ENCODE data around the gene BCL2L11. TPM values are rescaled to one million over a fixed set of nuclear protein-coding genes. Genes with fewer than 3 reads are reported as not detected.

BCL2L11 gene
- total and polyA plus RNA-seq, 2 experiments from 2014 or later: 10.6 to 22.5 TPM

DNA sequence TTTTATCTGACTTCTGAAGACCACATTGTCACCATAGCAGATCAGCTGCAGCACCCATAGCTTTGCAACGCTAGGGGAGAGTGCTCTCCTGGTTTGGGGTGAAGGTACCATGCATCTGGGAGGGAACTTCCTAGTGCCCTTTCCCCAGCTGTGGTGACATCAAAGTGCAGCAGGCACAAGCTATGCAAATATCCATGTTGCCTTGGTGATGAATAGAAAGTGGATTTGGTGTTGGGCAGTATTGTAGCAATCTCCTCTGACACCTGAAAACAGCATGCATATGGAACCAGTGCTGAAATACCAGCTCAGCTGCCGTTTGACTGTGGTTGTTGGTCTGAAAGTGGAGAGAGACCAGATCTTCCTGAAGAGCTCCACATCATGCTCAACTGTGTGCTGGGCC, 37.1 kb downstream of the BCL2L11 start:
- TF ChIP-seq, protein P1, sequence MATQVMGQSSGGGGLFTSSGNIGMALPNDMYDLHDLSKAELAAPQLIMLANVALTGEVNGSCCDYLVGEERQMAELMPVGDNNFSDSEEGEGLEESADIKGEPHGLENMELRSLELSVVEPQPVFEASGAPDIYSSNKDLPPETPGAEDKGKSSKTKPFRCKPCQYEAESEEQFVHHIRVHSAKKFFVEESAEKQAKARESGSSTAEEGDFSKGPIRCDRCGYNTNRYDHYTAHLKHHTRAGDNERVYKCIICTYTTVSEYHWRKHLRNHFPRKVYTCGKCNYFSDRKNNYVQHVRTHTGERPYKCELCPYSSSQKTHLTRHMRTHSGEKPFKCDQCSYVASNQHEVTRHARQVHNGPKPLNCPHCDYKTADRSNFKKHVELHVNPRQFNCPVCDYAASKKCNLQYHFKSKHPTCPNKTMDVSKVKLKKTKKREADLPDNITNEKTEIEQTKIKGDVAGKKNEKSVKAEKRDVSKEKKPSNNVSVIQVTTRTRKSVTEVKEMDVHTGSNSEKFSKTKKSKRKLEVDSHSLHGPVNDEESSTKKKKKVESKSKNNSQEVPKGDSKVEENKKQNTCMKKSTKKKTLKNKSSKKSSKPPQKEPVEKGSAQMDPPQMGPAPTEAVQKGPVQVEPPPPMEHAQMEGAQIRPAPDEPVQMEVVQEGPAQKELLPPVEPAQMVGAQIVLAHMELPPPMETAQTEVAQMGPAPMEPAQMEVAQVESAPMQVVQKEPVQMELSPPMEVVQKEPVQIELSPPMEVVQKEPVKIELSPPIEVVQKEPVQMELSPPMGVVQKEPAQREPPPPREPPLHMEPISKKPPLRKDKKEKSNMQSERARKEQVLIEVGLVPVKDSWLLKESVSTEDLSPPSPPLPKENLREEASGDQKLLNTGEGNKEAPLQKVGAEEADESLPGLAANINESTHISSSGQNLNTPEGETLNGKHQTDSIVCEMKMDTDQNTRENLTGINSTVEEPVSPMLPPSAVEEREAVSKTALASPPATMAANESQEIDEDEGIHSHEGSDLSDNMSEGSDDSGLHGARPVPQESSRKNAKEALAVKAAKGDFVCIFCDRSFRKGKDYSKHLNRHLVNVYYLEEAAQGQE (IDR thresholded peaks at IDR 0.05; ENCODE audit: unreplicated experiment): no peak
- TF ChIP-seq, protein P2, sequence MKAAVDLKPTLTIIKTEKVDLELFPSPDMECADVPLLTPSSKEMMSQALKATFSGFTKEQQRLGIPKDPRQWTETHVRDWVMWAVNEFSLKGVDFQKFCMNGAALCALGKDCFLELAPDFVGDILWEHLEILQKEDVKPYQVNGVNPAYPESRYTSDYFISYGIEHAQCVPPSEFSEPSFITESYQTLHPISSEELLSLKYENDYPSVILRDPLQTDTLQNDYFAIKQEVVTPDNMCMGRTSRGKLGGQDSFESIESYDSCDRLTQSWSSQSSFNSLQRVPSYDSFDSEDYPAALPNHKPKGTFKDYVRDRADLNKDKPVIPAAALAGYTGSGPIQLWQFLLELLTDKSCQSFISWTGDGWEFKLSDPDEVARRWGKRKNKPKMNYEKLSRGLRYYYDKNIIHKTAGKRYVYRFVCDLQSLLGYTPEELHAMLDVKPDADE (IDR thresholded peaks at IDR 0.05): no peak
- TF ChIP-seq NANOG (IDR thresholded peaks at IDR 0.05; ENCODE audit: borderline replicate concordance) (no peak), EZH2phosphoT487 (IDR thresholded peaks at IDR 0.05; ENCODE audit: unreplicated experiment) (no peak), CREB1 (CRISPR knock-in tag; IDR thresholded peaks at IDR 0.05; ENCODE audit: low read depth) (no peak), EZH2 (IDR thresholded peaks at IDR 0.05; ENCODE audit: low read depth, unreplicated experiment) (no peak), JUNB (IDR thresholded peaks at IDR 0.05; ENCODE audit: unreplicated experiment) (no peak), STAT1 (IDR thresholded peaks at IDR 0.05; ENCODE audit: unreplicated experiment) (no peak), POLR2AphosphoS5 (IDR thresholded peaks at IDR 0.05; ENCODE audit: low read depth) (no peak), ZNF114 (CRISPR knock-in tag; IDR thresholded peaks at IDR 0.05) (no peak), ZNF331 (CRISPR knock-in tag; IDR thresholded peaks at IDR 0.05; ENCODE audit: low read depth) (no peak)
- TF ChIP-seq, protein P3, sequence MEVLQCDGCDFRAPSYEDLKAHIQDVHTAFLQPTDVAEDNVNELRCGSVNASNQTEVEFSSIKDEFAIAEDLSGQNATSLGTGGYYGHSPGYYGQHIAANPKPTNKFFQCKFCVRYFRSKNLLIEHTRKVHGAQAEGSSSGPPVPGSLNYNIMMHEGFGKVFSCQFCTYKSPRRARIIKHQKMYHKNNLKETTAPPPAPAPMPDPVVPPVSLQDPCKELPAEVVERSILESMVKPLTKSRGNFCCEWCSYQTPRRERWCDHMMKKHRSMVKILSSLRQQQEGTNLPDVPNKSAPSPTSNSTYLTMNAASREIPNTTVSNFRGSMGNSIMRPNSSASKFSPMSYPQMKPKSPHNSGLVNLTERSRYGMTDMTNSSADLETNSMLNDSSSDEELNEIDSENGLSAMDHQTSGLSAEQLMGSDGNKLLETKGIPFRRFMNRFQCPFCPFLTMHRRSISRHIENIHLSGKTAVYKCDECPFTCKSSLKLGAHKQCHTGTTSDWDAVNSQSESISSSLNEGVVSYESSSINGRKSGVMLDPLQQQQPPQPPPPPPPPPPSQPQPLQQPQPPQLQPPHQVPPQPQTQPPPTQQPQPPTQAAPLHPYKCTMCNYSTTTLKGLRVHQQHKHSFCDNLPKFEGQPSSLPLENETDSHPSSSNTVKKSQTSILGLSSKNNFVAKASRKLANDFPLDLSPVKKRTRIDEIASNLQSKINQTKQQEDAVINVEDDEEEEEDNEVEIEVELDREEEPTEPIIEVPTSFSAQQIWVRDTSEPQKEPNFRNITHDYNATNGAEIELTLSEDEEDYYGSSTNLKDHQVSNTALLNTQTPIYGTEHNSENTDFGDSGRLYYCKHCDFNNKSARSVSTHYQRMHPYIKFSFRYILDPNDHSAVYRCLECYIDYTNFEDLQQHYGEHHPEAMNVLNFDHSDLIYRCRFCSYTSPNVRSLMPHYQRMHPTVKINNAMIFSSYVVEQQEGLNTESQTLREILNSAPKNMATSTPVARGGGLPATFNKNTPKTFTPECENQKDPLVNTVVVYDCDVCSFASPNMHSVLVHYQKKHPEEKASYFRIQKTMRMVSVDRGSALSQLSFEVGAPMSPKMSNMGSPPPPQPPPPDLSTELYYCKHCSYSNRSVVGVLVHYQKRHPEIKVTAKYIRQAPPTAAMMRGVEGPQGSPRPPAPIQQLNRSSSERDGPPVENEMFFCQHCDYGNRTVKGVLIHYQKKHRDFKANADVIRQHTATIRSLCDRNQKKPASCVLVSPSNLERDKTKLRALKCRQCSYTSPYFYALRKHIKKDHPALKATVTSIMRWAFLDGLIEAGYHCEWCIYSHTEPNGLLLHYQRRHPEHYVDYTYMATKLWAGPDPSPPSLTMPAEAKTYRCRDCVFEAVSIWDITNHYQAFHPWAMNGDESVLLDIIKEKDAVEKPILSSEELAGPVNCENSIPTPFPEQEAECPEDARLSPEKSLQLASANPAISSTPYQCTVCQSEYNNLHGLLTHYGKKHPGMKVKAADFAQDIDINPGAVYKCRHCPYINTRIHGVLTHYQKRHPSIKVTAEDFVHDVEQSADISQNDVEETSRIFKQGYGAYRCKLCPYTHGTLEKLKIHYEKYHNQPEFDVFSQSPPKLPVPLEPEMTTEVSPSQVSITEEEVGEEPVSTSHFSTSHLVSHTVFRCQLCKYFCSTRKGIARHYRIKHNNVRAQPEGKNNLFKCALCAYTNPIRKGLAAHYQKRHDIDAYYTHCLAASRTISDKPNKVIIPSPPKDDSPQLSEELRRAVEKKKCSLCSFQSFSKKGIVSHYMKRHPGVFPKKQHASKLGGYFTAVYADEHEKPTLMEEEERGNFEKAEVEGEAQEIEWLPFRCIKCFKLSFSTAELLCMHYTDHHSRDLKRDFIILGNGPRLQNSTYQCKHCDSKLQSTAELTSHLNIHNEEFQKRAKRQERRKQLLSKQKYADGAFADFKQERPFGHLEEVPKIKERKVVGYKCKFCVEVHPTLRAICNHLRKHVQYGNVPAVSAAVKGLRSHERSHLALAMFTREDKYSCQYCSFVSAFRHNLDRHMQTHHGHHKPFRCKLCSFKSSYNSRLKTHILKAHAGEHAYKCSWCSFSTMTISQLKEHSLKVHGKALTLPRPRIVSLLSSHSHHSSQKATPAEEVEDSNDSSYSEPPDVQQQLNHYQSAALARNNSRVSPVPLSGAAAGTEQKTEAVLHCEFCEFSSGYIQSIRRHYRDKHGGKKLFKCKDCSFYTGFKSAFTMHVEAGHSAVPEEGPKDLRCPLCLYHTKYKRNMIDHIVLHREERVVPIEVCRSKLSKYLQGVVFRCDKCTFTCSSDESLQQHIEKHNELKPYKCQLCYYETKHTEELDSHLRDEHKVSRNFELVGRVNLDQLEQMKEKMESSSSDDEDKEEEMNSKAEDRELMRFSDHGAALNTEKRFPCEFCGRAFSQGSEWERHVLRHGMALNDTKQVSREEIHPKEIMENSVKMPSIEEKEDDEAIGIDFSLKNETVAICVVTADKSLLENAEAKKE (CRISPR knock-in tag; IDR thresholded peaks at IDR 0.05): no peak
- TF ChIP-seq, protein P4, sequence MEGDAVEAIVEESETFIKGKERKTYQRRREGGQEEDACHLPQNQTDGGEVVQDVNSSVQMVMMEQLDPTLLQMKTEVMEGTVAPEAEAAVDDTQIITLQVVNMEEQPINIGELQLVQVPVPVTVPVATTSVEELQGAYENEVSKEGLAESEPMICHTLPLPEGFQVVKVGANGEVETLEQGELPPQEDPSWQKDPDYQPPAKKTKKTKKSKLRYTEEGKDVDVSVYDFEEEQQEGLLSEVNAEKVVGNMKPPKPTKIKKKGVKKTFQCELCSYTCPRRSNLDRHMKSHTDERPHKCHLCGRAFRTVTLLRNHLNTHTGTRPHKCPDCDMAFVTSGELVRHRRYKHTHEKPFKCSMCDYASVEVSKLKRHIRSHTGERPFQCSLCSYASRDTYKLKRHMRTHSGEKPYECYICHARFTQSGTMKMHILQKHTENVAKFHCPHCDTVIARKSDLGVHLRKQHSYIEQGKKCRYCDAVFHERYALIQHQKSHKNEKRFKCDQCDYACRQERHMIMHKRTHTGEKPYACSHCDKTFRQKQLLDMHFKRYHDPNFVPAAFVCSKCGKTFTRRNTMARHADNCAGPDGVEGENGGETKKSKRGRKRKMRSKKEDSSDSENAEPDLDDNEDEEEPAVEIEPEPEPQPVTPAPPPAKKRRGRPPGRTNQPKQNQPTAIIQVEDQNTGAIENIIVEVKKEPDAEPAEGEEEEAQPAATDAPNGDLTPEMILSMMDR (conservative IDR thresholded peaks at IDR 0.05; ENCODE audit: low read depth in 2 of 2): no peak
- Histone ChIP-seq H3K9me2 (ENCODE audit: insufficient read depth) (no peaks in the 10 kb centered on the region), H3K4me1 (ENCODE audit: insufficient read depth) (peaks cover 21% of the 10 kb centered on the region), H4K20me1 (replicated peaks; ENCODE audit: insufficient read depth) (peaks cover 23% of the 10 kb centered on the region), H3K36me3 (ENCODE audit: insufficient read depth) (peaks cover 16% of the 10 kb centered on the region; the same call in 1 of the 2 replicates), H3F3A (replicated peaks; ENCODE audit: low read depth) (no peaks in the 10 kb centered on the region), H3K79me2 (replicated peaks; ENCODE audit: insufficient read depth) (peaks cover 84% of the 10 kb centered on the region), H3K4me2 (peak overlapping the region; percentile 20; the same call in 1 of the 2 replicates), H2AFZ (no peak overlapping the region), H3K27ac (ENCODE audit: low read depth) (no peak overlapping the region), H3K4me3 (no peak overlapping the region), H3K27me3 (ENCODE audit: insufficient read depth) (no peaks in the 10 kb centered on the region)
- H3K4me3 Mint-ChIP-seq: no peak overlapping the region
- H3K36me3 Mint-ChIP-seq (ENCODE audit: low read depth): peaks cover 41% of the 10 kb centered on the region
- peaks cover 40% of the 10 kb centered on the region for H3K4me1 Mint-ChIP-seq
- DNase-seq (ENCODE audit: low spot score) (no peak), ATAC-seq (no peak)
- no peaks in the 10 kb centered on the region for H3K9me3 Mint-ChIP-seq
- 0 out of 2 replicates have a peak overlapping the region, but pooled peaks have one; percentile 9 for H3K27ac Mint-ChIP-seq
- peaks cover 2% of the 10 kb centered on the region for H3K27me3 Mint-ChIP-seq (ENCODE audit: insufficient read depth, low read depth, poor library complexity)
